Heart left ventricle (tissue), 13 donors: Measurements from ENCODE around the gene GABRB1.

Experiments used
- POLR2A ChIP-seq, 2 donors: fragments of 450-650 bp; IDR thresholded peaks; one replicate each; pipeline ENCODE4 v1.6.1; 2017; ENCODE audit warnings: antibody characterized with exemption in 2 of 2, mild to moderate bottlenecking in 2 of 2, moderate library complexity in 2 of 2
- TF ChIP-seq, protein P1 (sequence below), 12 donors: fragments of 200-600 bp; sonication (generic) in 4 of 12; IDR thresholded peaks; one replicate each; pipeline versions ENCODE4 v1.5.0 to v1.8.0; 2018 to 2022; ENCODE audit warnings: antibody characterized with exemption in 12 of 12, mild to moderate bottlenecking in 5 of 12
- donor health status: ischemic (EF 13 %, LVEDD 7.1; RV severe dilation, severe dysfunction).
- donor health status: DM: no; HTN: yes; CAD: no.
- donor health status: DM: no; HTN: no; CAD: no.
- donor health status: ischemic (EF 25% LVEDD 6.9; RV normal size, moderate dysfunction).
- donor health status: ischemic (EF 25% LVEDD 5.7; RV mildly dilated, moderate dysfunction).
- donor health status: ischemic (EF 35%, LVEDD 5.7; RV mildly dilated, moderate dysfunction).
- donor health status: nonischemic (EF 11% LVEDD 7.7; RV severe dilation, severe dysfunction).
- donor health status: DM: yes; HTN: yes; CAD: no.
- donor health status: PGD.
- donor health status: ischemic (EF 29% LVEDD 5.4; RV normal size, mild dysfunction).
- donor health status: nonischemic (EF 23%, LVEDD 6.1; RV moderate dilation, normal function).

- no peak for TF ChIP-seq POLR2A (IDR thresholded peaks at IDR 0.05)
- TF ChIP-seq, protein P1, sequence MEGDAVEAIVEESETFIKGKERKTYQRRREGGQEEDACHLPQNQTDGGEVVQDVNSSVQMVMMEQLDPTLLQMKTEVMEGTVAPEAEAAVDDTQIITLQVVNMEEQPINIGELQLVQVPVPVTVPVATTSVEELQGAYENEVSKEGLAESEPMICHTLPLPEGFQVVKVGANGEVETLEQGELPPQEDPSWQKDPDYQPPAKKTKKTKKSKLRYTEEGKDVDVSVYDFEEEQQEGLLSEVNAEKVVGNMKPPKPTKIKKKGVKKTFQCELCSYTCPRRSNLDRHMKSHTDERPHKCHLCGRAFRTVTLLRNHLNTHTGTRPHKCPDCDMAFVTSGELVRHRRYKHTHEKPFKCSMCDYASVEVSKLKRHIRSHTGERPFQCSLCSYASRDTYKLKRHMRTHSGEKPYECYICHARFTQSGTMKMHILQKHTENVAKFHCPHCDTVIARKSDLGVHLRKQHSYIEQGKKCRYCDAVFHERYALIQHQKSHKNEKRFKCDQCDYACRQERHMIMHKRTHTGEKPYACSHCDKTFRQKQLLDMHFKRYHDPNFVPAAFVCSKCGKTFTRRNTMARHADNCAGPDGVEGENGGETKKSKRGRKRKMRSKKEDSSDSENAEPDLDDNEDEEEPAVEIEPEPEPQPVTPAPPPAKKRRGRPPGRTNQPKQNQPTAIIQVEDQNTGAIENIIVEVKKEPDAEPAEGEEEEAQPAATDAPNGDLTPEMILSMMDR (IDR thresholded peaks at IDR 0.05) = no peak
These were observed 434.9 kb downstream of the GABRB1 start for GRCh38 chr4:47466056-47466785.
